ENCODE measurements around the gene WIPF3. TPM values are rescaled to one million over a fixed set of nuclear protein-coding genes. Genes with fewer than 3 reads are reported as not detected.
A peak's percentile ranks its signal among the peaks of the same experiment; 100 is the strongest.

Gene WIPF3
- total RNA-seq, 2 donors from 2014 or later, result 5.2 to 7.2 TPM

- Mint-ChIP-seq H3K4me3 (no peak overlapping the region), H3K36me3 (ENCODE audit: low read depth) (peaks cover 68% of the 10 kb centered on the region), H3K27me3 (ENCODE audit: insufficient read depth) (no peaks in the 10 kb centered on the region), H3K27ac (no peak overlapping the region), H3K4me1 (no peaks in the 10 kb centered on the region), H3K9me3 (no peaks in the 10 kb centered on the region)
- Histone ChIP-seq H3K9me3 (ENCODE audit: control insufficient read depth, low read length) (peaks cover 24% of the 10 kb centered on the region), H3K4me1 (ENCODE audit: control insufficient read depth, insufficient read depth, low read length) (no peaks in the 10 kb centered on the region), H3K4me3 (ENCODE audit: low read length) (no peak overlapping the region), H3K36me3 (ENCODE audit: control insufficient read depth, insufficient read depth, low read length) (peaks cover 92% of the 10 kb centered on the region), H3K27ac (ENCODE audit: low read depth, low read length) (no peak overlapping the region), H3K27me3 (ENCODE audit: control insufficient read depth, insufficient read depth, low read length, poor library complexity, severe bottlenecking) (no peaks in the 10 kb centered on the region), H3K9ac (ENCODE audit: extremely low read depth, low read length, poor library complexity, severe bottlenecking) (no peak overlapping the region)
- 95 to 98% methylated on average over 7 to 8 of the region's 8 CpGs for whole genome bisulfite sequencing, 2 experiments (ENCODE audit: insufficient coverage in 1 of 2, insufficient read length in 1 of 2)
- no peak for TF ChIP-seq CTCF (conservative IDR thresholded peaks at IDR 0.05)
- no peak for DNase-seq
Observed at GRCh38 chr7:29950480-29950879, 144.2 kb downstream of the WIPF3 start.

- Histone ChIP-seq H3K27me3 (ENCODE audit: control insufficient read depth, insufficient read depth, low read length, poor library complexity, severe bottlenecking) (no peaks in the 10 kb centered on the region), H3K27ac (ENCODE audit: low read depth, low read length) (no peak overlapping the region), H3K4me3 (ENCODE audit: low read length) (no peak overlapping the region), H3K9ac (ENCODE audit: extremely low read depth, low read length, poor library complexity, severe bottlenecking) (no peak overlapping the region), H3K9me3 (ENCODE audit: control insufficient read depth, low read length) (peaks cover 24% of the 10 kb centered on the region), H3K4me1 (ENCODE audit: control insufficient read depth, insufficient read depth, low read length) (no peaks in the 10 kb centered on the region), H3K36me3 (ENCODE audit: control insufficient read depth, insufficient read depth, low read length) (peaks cover 89% of the 10 kb centered on the region)
- H3K27me3 Mint-ChIP-seq (ENCODE audit: insufficient read depth), result no peaks in the 10 kb centered on the region
- no peak overlapping the region for H3K4me3 Mint-ChIP-seq
- no peak for TF ChIP-seq CTCF (conservative IDR thresholded peaks at IDR 0.05)
- H3K36me3 Mint-ChIP-seq (ENCODE audit: low read depth), result peaks cover 66% of the 10 kb centered on the region
- DNase-seq, result no peak
- H3K9me3 Mint-ChIP-seq, result no peaks in the 10 kb centered on the region
- peaks cover 3% of the 10 kb centered on the region for H3K4me1 Mint-ChIP-seq
- no peak overlapping the region for H3K27ac Mint-ChIP-seq
- 97% methylated on average over 6 to 8 of the region's 8 CpGs for WGBS, 2 experiments (ENCODE audit: insufficient coverage in 1 of 2, insufficient read length in 1 of 2)
Observed at GRCh38 chr7:29951206-29951605, 144.9 kb downstream of the WIPF3 start.

- peaks cover 60% of the 10 kb centered on the region for H3K36me3 Mint-ChIP-seq (ENCODE audit: low read depth)
- no peak overlapping the region for H3K27ac Mint-ChIP-seq
- H3K9me3 Mint-ChIP-seq, result no peaks in the 10 kb centered on the region
Observed at GRCh38 chr7:29953726-29954347, 147.5 kb downstream of the WIPF3 start.

More at GRCh38 chr7:29953726-29954347, 147.5 kb downstream of the WIPF3 start:
- Histone ChIP-seq H3K27me3 (ENCODE audit: control insufficient read depth, insufficient read depth, low read length, poor library complexity, severe bottlenecking) (no peaks in the 10 kb centered on the region), H3K27ac (ENCODE audit: low read depth, low read length) (no peak overlapping the region), H3K4me1 (ENCODE audit: control insufficient read depth, insufficient read depth, low read length) (no peaks in the 10 kb centered on the region), H3K9me3 (ENCODE audit: control insufficient read depth, low read length) (peaks cover 24% of the 10 kb centered on the region), H3K36me3 (ENCODE audit: control insufficient read depth, insufficient read depth, low read length) (peaks cover 73% of the 10 kb centered on the region), H3K4me3 (ENCODE audit: low read length) (no peak overlapping the region), H3K9ac (ENCODE audit: extremely low read depth, low read length, poor library complexity, severe bottlenecking) (no peak overlapping the region)
- DNase-seq, result no peak
- TF ChIP-seq CTCF (conservative IDR thresholded peaks at IDR 0.05), result peak; percentile 39
- H3K4me1 Mint-ChIP-seq, result peaks cover 26% of the 10 kb centered on the region
- 96% methylated on average over 4 of the region's 4 CpGs; no CpG with 5 or more reads in 1 of the 2 experiments for WGBS, 2 experiments (ENCODE audit: insufficient coverage in 1 of 2, insufficient read length in 1 of 2)
- no peaks in the 10 kb centered on the region for H3K27me3 Mint-ChIP-seq (ENCODE audit: insufficient read depth)
- H3K4me3 Mint-ChIP-seq, result no peak overlapping the region

All from endodermal cell (in vitro differentiated cells).